Ovary (tissue), 3 donors: ENCODE results near the gene ROBO4.

Source experiments
- CTCF ChIP-seq, 3 donors: fragments of 450-650 bp in 2 of 3; fragments of 200-600 bp in 1 of 3; IDR thresholded peaks; one replicate each; pipeline versions ENCODE4 v1.5.1 to v1.8.0; 2016 to 2022; ENCODE audit warnings: antibody characterized with exemption in 3 of 3, mild to moderate bottlenecking in 1 of 3
- EP300 ChIP-seq: sonication (generic); formaldehyde crosslinking; IDR thresholded peaks from one replicate; pipeline ENCODE4 v1.6.1; 2017; ENCODE audit warnings: antibody characterized with exemption
- POLR2A ChIP-seq: fragments of 450-650 bp; IDR thresholded peaks from one replicate; pipeline ENCODE4 v1.6.1; 2017; ENCODE audit warnings: antibody characterized with exemption, mild to moderate bottlenecking, moderate library complexity
- donor health status: DM: no; HTN: no; CAD: no.

GRCh38 chr11:124900464-124900863 is 2.8 kb upstream of the ROBO4 start:
- TF ChIP-seq EP300 (no peak), CTCF (IDR thresholded peaks at IDR 0.05) (no peak), POLR2A (no peak)
